ENCODE results near the gene APBB1IP. TPM values are rescaled to one million over a fixed set of nuclear protein-coding genes. Genes with fewer than 3 reads are reported as not detected.
A peak's percentile ranks its signal among the peaks of the same experiment; 100 is the strongest.

APBB1IP gene
- total RNA-seq, 4 donors from 2014 or later, result 2.6 to 6.2 (median 5.1) TPM

DNA sequence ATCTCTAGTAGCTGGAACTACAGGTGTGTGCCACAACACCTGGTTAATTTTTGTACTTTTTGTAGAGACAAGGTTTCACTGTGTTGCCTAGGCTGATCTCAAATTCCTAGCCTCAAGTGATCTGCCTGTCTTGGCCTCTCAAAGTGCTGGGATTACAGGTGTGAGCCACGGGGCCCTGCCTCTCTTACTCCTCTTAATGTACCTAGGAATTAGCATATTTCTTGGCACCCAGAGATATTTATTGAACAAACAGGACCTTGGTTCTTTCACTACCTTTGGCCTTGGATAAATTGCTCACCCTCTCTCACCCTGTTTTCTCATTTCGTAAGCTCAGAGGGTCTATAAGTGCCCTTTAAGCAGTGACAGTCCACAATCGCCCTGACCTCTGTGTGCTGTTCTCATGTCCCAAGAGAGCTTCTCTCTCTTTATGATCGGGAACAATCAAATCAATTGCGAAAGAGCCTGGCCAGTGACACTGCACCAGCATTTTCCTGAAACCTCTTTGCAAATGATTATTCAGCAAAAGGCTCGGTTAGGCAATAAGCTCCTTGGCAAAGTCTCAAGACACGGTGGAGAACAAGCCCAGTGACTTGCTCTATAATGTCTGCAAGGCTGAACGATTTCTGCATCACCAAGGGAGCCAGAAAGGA lies 117.7 kb downstream of the APBB1IP start:
- WGBS, result 53% methylated on average over 8 of the region's 8 CpGs
- intact Hi-C loops (cut with DNase I), result loop anchor here (5.0 kb wide), 2 partner anchors 219 to 679 kb away; no protein-coding TSS in a partner anchor
- Histone ChIP-seq H3K9me3 (peaks cover 0 to 7% (median 2%) of the 10 kb centered on the region in 4 donors), H3K27me3 (peaks cover 0 to 29% (median 0%) of the 10 kb centered on the region in 4 donors), H3K27ac (replicated peaks in 1 of 4) (peak overlapping the region in 1 of 4 donors; percentile 44), H3K36me3 (peaks cover 0 to 3% (median 0%) of the 10 kb centered on the region in 4 donors), H3K4me3 (no peak overlapping the region), H3K4me1 (peaks cover 0 to 10% (median 4%) of the 10 kb centered on the region in 4 donors)
- TF ChIP-seq POLR2AphosphoS5 (IDR thresholded peaks at IDR 0.05), result peak; percentile 45 to 46
- no peak for TF ChIP-seq CTCF (IDR thresholded peaks at IDR 0.05)
- no peak for TF ChIP-seq EP300 (IDR thresholded peaks at IDR 0.05)
- TF ChIP-seq POLR2A (IDR thresholded peaks at IDR 0.05; ENCODE audit: low read depth), result no peak
- DNase-seq (ENCODE audit: extremely low spot score), result peak; percentile 94

DNA sequence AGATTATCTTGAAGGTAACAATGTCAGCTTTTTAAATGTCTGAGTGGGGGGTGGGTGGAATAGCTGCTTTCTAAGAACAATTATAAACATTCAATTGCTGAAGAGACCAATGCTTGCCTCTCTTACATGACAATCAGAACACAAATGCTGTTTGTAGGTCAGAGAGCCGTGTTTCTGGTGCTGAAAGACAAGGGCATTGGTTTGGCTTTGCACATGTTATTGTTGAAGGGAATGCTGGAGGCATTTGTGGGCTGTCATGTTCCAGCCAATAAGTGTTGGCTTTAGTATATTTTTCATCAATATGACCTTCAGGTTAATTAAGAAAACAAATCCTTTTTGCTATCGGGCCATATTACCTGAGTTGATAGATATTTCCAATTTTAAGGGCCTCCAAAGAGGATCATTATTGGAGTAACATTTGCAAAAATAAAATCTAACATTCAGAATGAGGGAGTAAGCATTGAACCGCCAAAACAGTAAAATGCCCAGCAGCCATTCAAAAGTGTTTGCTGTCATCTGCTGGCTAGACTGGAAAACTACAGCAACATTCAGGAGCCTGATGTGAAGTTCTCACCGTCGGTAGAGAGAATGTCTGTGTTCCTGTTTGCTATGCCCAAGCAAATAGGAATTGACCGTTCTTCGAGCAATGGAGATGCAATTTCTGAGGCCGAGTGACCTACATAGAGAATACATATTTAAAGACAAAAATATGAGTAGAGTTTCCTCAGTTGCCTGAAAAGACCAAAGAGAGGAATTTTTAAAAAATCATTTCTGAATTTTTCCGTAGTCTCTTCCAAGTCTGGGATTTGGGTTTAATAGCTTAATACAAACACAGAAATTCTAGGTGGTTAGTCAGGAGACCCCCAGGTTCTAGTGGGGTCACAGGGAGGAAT lies 118.9 kb downstream of the APBB1IP start:
- Histone ChIP-seq H3K4me1 (peaks cover 0 to 10% (median 4%) of the 10 kb centered on the region in 4 donors), H3K9me3 (no peaks in the 10 kb centered on the region), H3K27me3 (peaks cover 0 to 29% (median 0%) of the 10 kb centered on the region in 4 donors), H3K36me3 (no peaks in the 10 kb centered on the region), H3K27ac (replicated peaks in 1 of 4) (no peak overlapping the region), H3K4me3 (no peak overlapping the region)
- intact Hi-C loops (cut with DNase I), result loop anchor here (5.0 kb wide), 2 partner anchors 220 to 680 kb away; no protein-coding TSS in a partner anchor
- 27% methylated on average over 9 of the region's 9 CpGs for WGBS
- TF ChIP-seq POLR2AphosphoS5 (IDR thresholded peaks at IDR 0.05) (no peak), CTCF (IDR thresholded peaks at IDR 0.05) (peak; percentile 63 to 78 (median 70))
- DNase-seq (ENCODE audit: extremely low spot score), result no peak

DNA sequence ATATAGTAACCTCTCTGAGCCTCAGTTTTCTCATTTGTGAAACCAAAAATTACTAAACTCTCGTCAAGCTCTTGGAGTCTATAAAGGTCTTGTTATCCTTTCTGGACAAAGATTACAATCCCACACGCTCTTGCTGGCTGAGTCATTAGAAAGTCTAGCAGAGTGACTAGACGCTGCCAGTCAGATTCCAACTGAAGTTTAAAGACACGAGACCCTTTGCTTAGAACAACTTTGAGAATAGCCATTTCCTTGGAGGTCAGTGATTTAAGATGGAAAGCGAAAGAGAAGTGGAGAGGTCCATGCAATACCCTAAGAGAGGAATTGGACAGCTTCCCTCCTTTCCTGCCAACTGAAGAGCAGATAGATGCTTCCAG lies 119.5 kb downstream of the APBB1IP start:
- H3K27me3 ChIP-seq, result peaks cover 0 to 36% (median 0%) of the 10 kb centered on the region in 4 donors
- H3K4me3 ChIP-seq, result no peak overlapping the region
- H3K27ac ChIP-seq (replicated peaks in 1 of 4), result no peak overlapping the region
- no peak for DNase-seq (ENCODE audit: extremely low spot score)
- intact Hi-C loops (cut with DNase I), result loop anchor here (5.0 kb wide), 2 partner anchors 220 to 680 kb away; no protein-coding TSS in a partner anchor
- no peak for TF ChIP-seq POLR2AphosphoS5 (IDR thresholded peaks at IDR 0.05)
- no peak for TF ChIP-seq POLR2A (IDR thresholded peaks at IDR 0.05; ENCODE audit: low read depth)
- TF ChIP-seq CTCF (IDR thresholded peaks at IDR 0.05), result no peak
- no peak for TF ChIP-seq EP300 (IDR thresholded peaks at IDR 0.05)
- WGBS, result 42% methylated on average over 5 of the region's 5 CpGs
- peaks cover 0 to 10% (median 4%) of the 10 kb centered on the region in 4 donors for H3K4me1 ChIP-seq
- no peaks in the 10 kb centered on the region for H3K9me3 ChIP-seq
- H3K36me3 ChIP-seq, result no peaks in the 10 kb centered on the region

DNA sequence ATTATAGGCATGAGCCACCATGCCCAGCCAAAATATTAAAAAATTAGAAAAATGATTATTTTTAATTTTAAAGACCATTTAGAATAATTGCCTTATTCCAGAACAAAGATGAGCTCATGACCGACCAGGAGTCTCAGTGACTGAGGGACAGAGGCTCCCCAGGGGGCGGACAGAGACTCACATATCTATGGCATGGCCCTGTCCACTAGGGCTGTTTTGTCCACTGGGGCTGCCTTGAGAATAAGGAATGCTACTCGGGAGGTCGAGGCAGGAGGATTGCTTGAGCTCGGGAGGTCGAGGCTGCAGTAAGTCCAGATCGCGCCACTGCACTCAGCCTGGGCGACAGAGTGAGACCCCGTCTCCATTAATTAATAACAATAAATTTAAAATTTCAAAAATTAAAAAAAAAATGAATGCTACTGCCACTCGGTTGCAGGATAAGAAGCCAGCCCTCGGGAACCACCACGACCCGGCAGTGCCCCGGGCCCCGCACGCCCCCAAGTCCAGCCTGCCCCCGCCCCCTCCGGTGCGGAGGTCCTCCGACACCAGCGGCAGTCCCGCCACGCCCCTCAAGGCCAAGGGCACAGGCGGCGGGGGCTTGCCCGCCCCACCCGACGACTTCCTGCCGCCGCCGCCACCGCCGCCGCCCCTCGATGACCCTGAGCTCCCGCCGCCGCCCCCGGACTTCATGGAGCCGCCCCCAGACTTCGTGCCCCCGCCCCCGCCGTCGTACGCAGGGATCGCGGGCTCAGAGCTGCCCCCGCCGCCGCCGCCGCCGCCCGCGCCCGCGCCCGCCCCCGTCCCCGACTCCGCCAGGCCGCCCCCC lies 128.6 kb downstream of the APBB1IP start:
- Histone ChIP-seq H3K27me3 (peaks cover 0 to 62% (median 12%) of the 10 kb centered on the region in 4 donors), H3K4me1 (peaks cover 0 to 16% (median 7%) of the 10 kb centered on the region in 4 donors), H3K36me3 (no peaks in the 10 kb centered on the region), H3K4me3 (peak overlapping the region; percentile 44 to 58 (median 47)), H3K9me3 (peaks cover 0 to 11% (median 2%) of the 10 kb centered on the region in 4 donors), H3K27ac (replicated peaks in 1 of 4) (no peak overlapping the region)
- WGBS, result 41% methylated on average over 16 of the region's 64 CpGs
- DNase-seq (ENCODE audit: extremely low spot score), result no peak
- intact Hi-C loops (cut with DNase I), result no loop called here
- TF ChIP-seq EP300 (IDR thresholded peaks at IDR 0.05) (no peak), POLR2AphosphoS5 (IDR thresholded peaks at IDR 0.05) (no peak), CTCF (IDR thresholded peaks at IDR 0.05) (no peak), POLR2A (IDR thresholded peaks at IDR 0.05; ENCODE audit: low read depth) (no peak)

Measured in esophagus muscularis mucosa (tissue), 4 donors.